Measurements from ENCODE around the gene SRR.

DNA sequence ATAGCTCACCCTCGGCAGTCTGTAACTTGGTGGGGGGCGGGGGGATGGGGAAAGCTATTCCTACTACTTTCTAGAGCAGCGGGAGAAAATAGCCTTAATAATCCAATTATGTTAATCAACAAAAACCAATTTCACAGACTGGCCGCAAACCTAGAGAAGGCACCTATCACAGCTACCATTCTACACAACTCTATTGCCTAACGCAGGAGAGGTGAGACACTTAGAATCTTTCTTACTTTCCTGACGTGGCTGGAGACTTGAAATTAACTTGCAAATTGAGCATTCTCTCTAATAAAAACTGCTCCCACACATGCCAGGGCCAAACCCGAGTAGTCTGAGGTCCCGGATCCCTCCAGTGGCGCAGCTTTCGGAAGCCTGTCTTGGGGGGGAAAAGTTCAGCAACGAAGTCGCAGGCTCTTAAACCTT lies 959 bp upstream of the SRR start:
- TF ChIP-seq CTCF (IDR thresholded peaks at IDR 0.05) (no peak), EP300 (IDR thresholded peaks at IDR 0.05) (no peak)

All from stomach (tissue), 4 donors.